ENCODE results near the gene ME1. TPM values are rescaled to one million over a fixed set of nuclear protein-coding genes. Genes with fewer than 3 reads are reported as not detected.

The ME1 gene
- total RNA-seq, 1 experiment from 2014 or later, result 5.3 TPM

- no peak overlapping the region for H3K4me3 Mint-ChIP-seq
Measured at GRCh38 chr6:83432636-83433035, 1.8 kb upstream of the ME1 start.

More at GRCh38 chr6:83432636-83433035, 1.8 kb upstream of the ME1 start:
- peaks cover 23% of the 10 kb centered on the region for H3K4me1 Mint-ChIP-seq
- H3K27ac Mint-ChIP-seq, result no peak overlapping the region
- DNase-seq (ENCODE audit: low spot score) (no peak), ATAC-seq (no peak)
- no peaks in the 10 kb centered on the region for H3K36me3 Mint-ChIP-seq
- ChIA-PET POLR2A (no interaction called here), CTCF (no interaction called here)
- peaks cover 11% of the 10 kb centered on the region for H3K27me3 Mint-ChIP-seq (ENCODE audit: low read depth)
- H3K9me3 Mint-ChIP-seq, result no peaks in the 10 kb centered on the region
- TF ChIP-seq MLX (CRISPR knock-in tag; IDR thresholded peaks at IDR 0.05) (no peak), SMAD4 (CRISPR knock-in tag; IDR thresholded peaks at IDR 0.05) (no peak), GRHL2 (CRISPR knock-in tag; IDR thresholded peaks at IDR 0.05; ENCODE audit: insufficient replicate concordance, severe bottlenecking) (no peak), TCF7 (CRISPR knock-in tag; IDR thresholded peaks at IDR 0.05; ENCODE audit: low read depth) (no peak), SP1 (CRISPR knock-in tag; conservative IDR thresholded peaks at IDR 0.05) (no peak), JUN (CRISPR knock-in tag; IDR thresholded peaks at IDR 0.05) (no peak), ATF1 (CRISPR knock-in tag; IDR thresholded peaks at IDR 0.05) (no peak), OVOL2 (CRISPR knock-in tag; IDR thresholded peaks at IDR 0.05; ENCODE audit: borderline replicate concordance) (no peak), ZNF396 (CRISPR knock-in tag; IDR thresholded peaks at IDR 0.05; ENCODE audit: borderline replicate concordance) (no peak), MAX (CRISPR knock-in tag; IDR thresholded peaks at IDR 0.05) (no peak), HMGA2 (CRISPR knock-in tag; IDR thresholded peaks at IDR 0.05) (no peak), E2F4 (CRISPR knock-in tag; IDR thresholded peaks at IDR 0.05; ENCODE audit: borderline replicate concordance, low read depth) (no peak), ERG (CRISPR knock-in tag; IDR thresholded peaks at IDR 0.05) (no peak), RORB (CRISPR knock-in tag; IDR thresholded peaks at IDR 0.05) (no peak), PREB (CRISPR knock-in tag; IDR thresholded peaks at IDR 0.05; ENCODE audit: borderline replicate concordance) (no peak), PRDM15 (CRISPR knock-in tag; IDR thresholded peaks at IDR 0.05) (no peak), USF2 (CRISPR knock-in tag; IDR thresholded peaks at IDR 0.05) (no peak)
